ENCODE data around the gene XPR1.

GRCh38 chr1:180644526-180645192 is 12.8 kb downstream of the XPR1 start:
- no peak for TF ChIP-seq POLR2A (IDR thresholded peaks at IDR 0.05)
- TF ChIP-seq, protein P1, sequence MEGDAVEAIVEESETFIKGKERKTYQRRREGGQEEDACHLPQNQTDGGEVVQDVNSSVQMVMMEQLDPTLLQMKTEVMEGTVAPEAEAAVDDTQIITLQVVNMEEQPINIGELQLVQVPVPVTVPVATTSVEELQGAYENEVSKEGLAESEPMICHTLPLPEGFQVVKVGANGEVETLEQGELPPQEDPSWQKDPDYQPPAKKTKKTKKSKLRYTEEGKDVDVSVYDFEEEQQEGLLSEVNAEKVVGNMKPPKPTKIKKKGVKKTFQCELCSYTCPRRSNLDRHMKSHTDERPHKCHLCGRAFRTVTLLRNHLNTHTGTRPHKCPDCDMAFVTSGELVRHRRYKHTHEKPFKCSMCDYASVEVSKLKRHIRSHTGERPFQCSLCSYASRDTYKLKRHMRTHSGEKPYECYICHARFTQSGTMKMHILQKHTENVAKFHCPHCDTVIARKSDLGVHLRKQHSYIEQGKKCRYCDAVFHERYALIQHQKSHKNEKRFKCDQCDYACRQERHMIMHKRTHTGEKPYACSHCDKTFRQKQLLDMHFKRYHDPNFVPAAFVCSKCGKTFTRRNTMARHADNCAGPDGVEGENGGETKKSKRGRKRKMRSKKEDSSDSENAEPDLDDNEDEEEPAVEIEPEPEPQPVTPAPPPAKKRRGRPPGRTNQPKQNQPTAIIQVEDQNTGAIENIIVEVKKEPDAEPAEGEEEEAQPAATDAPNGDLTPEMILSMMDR (IDR thresholded peaks at IDR 0.05) = no peak
